SK-N-SH (cell line): Measurements from ENCODE around the gene IQCE. TPM values are rescaled to one million over a fixed set of nuclear protein-coding genes. Genes with fewer than 3 reads are reported as not detected.

Experiments
- CTCF ChIA-PET: fragments of 300-600, 350-600 bp; formaldehyde crosslinking; extraction: SDS; loops from one replicate; lab custom pipeline; 2021; lab: Yijun Ruan, JAX
- POLR2A ChIA-PET: fragments of 350-600 bp; sonication (Branson Sonifier 250); formaldehyde crosslinking; extraction: SDS; loops from one replicate; lab custom pipeline; 2020; ENCODE audit warnings: antibody characterized with exemption, inconsistent platforms; lab: Yijun Ruan, JAX
- DNase-seq: peaks from one replicate; pipeline ENCODE4 v3.0.0; 2012
- H2AFZ ChIP-seq: fragments of 200-600 bp; sonication (generic); 2 replicates; pipeline ENCODE4 v1.8.1; 2016; ENCODE audit warnings: antibody characterized with exemption, mild to moderate bottlenecking, low read depth
- H3F3A ChIP-seq: fragments of 200-600 bp; sonication (generic); replicated peaks from 2 replicates; pipeline ENCODE3; 2016; ENCODE audit warnings: antibody characterized with exemption, mild to moderate bottlenecking; ENCODE audit not compliant: insufficient read depth
- H3K27ac ChIP-seq, 2 experiments: fragments of 200-500 bp in 1 of 2; fragments of 200-600 bp in 1 of 2; sonication (Bioruptor generic) in 1 of 2; sonication (generic), shearing (Covaris generic) in 1 of 2; 2 replicates each; pipeline versions ENCODE4 v1.5.1 to v1.6.1; 2014 to 2016; ENCODE audit warnings: low read depth in 2 of 2, inconsistent platforms in 1 of 2, low read length in 1 of 2, mild to moderate bottlenecking in 1 of 2, mixed read lengths in 1 of 2
- H3K27me3 ChIP-seq: fragments of 200-600 bp; sonication (generic), shearing (Covaris generic); 2 replicates; pipeline ENCODE4 v1.6.1; 2016; ENCODE audit warnings: mixed run types; ENCODE audit not compliant: insufficient read depth
- H3K36me3 ChIP-seq, 2 experiments: fragments of 200-500 bp in 1 of 2; fragments of 200-600 bp in 1 of 2; sonication (Bioruptor generic) in 1 of 2; sonication (generic) in 1 of 2; replicated peaks in 1 of 2; 2 replicates each; pipeline versions ENCODE3 to v1.5.1; 2014 to 2016; ENCODE audit warnings: low read length in 1 of 2, mild to moderate bottlenecking in 1 of 2; ENCODE audit not compliant: insufficient read depth in 2 of 2, control insufficient read depth in 1 of 2
- H3K4me1 ChIP-seq, 2 experiments: fragments of 200-500 bp in 1 of 2; fragments of 200-600 bp in 1 of 2; sonication (Bioruptor generic) in 1 of 2; sonication (generic), shearing (Covaris generic) in 1 of 2; 2 replicates each; pipeline versions ENCODE4 v1.5.1 to v1.6.1; 2014 to 2016; ENCODE audit warnings: low read depth in 1 of 2, low read length in 1 of 2, mixed run types in 1 of 2; ENCODE audit not compliant: insufficient read depth in 2 of 2, control insufficient read depth in 1 of 2
- H3K4me2 ChIP-seq: fragments of 200-600 bp; sonication (generic), shearing (Covaris generic); 2 replicates; pipeline ENCODE4 v1.6.1; 2017; ENCODE audit warnings: mixed run types
- H3K4me3 ChIP-seq, 2 experiments: fragments of 200-500 bp in 1 of 2; fragments of 200-600 bp in 1 of 2; sonication (Bioruptor generic) in 1 of 2; sonication (generic), shearing (Covaris generic) in 1 of 2; 2 replicates each; pipeline versions ENCODE4 v1.5.1 to v1.8.1; 2014 to 2016; ENCODE audit warnings: low read depth in 2 of 2, inconsistent platforms in 1 of 2, low read length in 1 of 2, mild to moderate bottlenecking in 1 of 2, mixed read lengths in 1 of 2, moderate library complexity in 1 of 2
- H3K79me2 ChIP-seq: fragments of 200-600 bp; sonication (generic); 2 replicates; pipeline ENCODE4 v1.8.1; 2017; ENCODE audit warnings: mild to moderate bottlenecking; ENCODE audit not compliant: insufficient read depth
- H3K9ac ChIP-seq: fragments of 200-600 bp; sonication (generic); 2 replicates; pipeline ENCODE4 v1.6.1; 2017; ENCODE audit warnings: mixed run types
- H3K9me2 ChIP-seq: fragments of 200-600 bp; sonication (generic); 2 replicates; pipeline ENCODE4 v1.6.1; 2017; ENCODE audit warnings: mixed run types
- H3K9me3 ChIP-seq: fragments of 200-600 bp; sonication (generic); 2 replicates; pipeline ENCODE4 v1.6.1; 2017; ENCODE audit warnings: mixed run types, mild to moderate bottlenecking, moderate library complexity
- H4K20me1 ChIP-seq: fragments of 200-600 bp; sonication (generic); 2 replicates; pipeline ENCODE4 v1.6.1; 2017; ENCODE audit warnings: mild to moderate bottlenecking, mixed run types; ENCODE audit not compliant: insufficient read depth
- CTCF ChIP-seq: fragments of 200-600 bp; sonication (generic); IDR thresholded peaks from 2 replicates; pipeline ENCODE4 v1.6.1; 2017; ENCODE audit warnings: antibody characterized with exemption, mild to moderate bottlenecking, moderate library complexity
- EP300 ChIP-seq, 2 experiments: IDR thresholded peaks; 2 replicates each; pipeline versions ENCODE4 v1.4.0 to v1.6.1; 2012; ENCODE audit warnings: borderline replicate concordance in 1 of 2, low read depth in 1 of 2, low read length in 1 of 2
- EZH2phosphoT487 ChIP-seq: fragments of 200-600 bp; sonication (generic); IDR thresholded peaks from 2 replicates; pipeline ENCODE4 v1.6.1; 2017; ENCODE audit warnings: low read depth, mixed run types, mild to moderate bottlenecking, antibody characterized with exemption, moderate library complexity, borderline replicate concordance
- FOSL2 ChIP-seq: IDR thresholded peaks from 2 replicates; pipeline ENCODE4 v1.4.0; 2012; ENCODE audit warnings: low read depth, mild to moderate bottlenecking, moderate library complexity, borderline replicate concordance
- FOXM1 ChIP-seq: IDR thresholded peaks from 2 replicates; pipeline ENCODE4 v1.4.0; 2012; ENCODE audit warnings: low read depth, mild to moderate bottlenecking
- IRF3 ChIP-seq: fragments of 150-350 bp; IDR thresholded peaks from 2 replicates; pipeline ENCODE4 v1.6.1; 2016; ENCODE audit warnings: mild to moderate bottlenecking, low read depth, low read length
- MAX ChIP-seq: IDR thresholded peaks from 2 replicates; pipeline ENCODE4 v1.4.0; 2012; ENCODE audit warnings: low read depth
- NFIC ChIP-seq: IDR thresholded peaks from 2 replicates; pipeline ENCODE4 v1.4.0; 2012; ENCODE audit warnings: borderline replicate concordance
- PBX3 ChIP-seq: IDR thresholded peaks from 2 replicates; pipeline ENCODE4; 2012
- POLR2AphosphoS5 ChIP-seq: IDR thresholded peaks from 2 replicates; pipeline ENCODE4 v1.6.1; 2012; ENCODE audit warnings: low read depth, low read length
- REST ChIP-seq: IDR thresholded peaks from 2 replicates; pipeline ENCODE4 v1.6.1; 2012; ENCODE audit warnings: mild to moderate bottlenecking, low read depth, low read length, moderate library complexity
- RXRA ChIP-seq: IDR thresholded peaks from 2 replicates; pipeline ENCODE4 v1.4.0; 2012; ENCODE audit warnings: low read depth, mild to moderate bottlenecking, borderline replicate concordance
- SMC3 ChIP-seq: IDR thresholded peaks from 2 replicates; pipeline ENCODE4 v1.6.1; 2012; ENCODE audit warnings: low read depth, low read length, improper control_type of control experiment
- TCF12 ChIP-seq: IDR thresholded peaks from 2 replicates; pipeline ENCODE4 v1.4.0; 2012
- USF2 ChIP-seq: fragments of 150-350 bp; IDR thresholded peaks from 2 replicates; pipeline ENCODE4 v1.6.1; 2017; ENCODE audit warnings: antibody characterized with exemption, low read length, low read depth, borderline replicate concordance
- YY1 ChIP-seq: IDR thresholded peaks from 2 replicates; pipeline ENCODE4 v1.4.0; 2012; ENCODE audit warnings: low read depth, mild to moderate bottlenecking
- ZBTB33 ChIP-seq: IDR thresholded peaks from 2 replicates; pipeline ENCODE4 v1.4.0; 2012; ENCODE audit warnings: low read depth, borderline replicate concordance
- WGBS: methylation state at CpG from one replicate; pipeline ENCODE4 v1.1.6; 2017; ENCODE audit warnings: low lambda C conversion rate; 5-methylcytosine and 5-hydroxymethylcytosine counted together
- polyA plus RNA-seq, 3 experiments: library from polyadenylated mRNA; depleted of rRNA; stranded (reverse); fragments of >200 nt; gene quantifications; 2 replicates each; pipeline ENCODE4 v1.2.3, GENCODE V29; 2012

The IQCE gene
- polyA plus RNA-seq, 1 of the 3 experiments (the other 2 are of a cell fraction): 14.4 TPM

- Histone ChIP-seq H3K9me2 (no peaks in the 10 kb centered on the region), H3K4me2 (no peak overlapping the region), H3K4me1 (no peaks in the 10 kb centered on the region; a peak in 1 of 4 replicates), H3K27ac (no peak overlapping the region), H3K9ac (no peak overlapping the region), H3K79me2 (no peaks in the 10 kb centered on the region), H3K36me3 (peaks cover 19 to 75% of the 10 kb centered on the region in 2 experiments), H3K9me3 (no peaks in the 10 kb centered on the region), H4K20me1 (no peaks in the 10 kb centered on the region), H2AFZ (no peak overlapping the region), H3K4me3 (no peak overlapping the region), H3K27me3 (no peaks in the 10 kb centered on the region), H3F3A (no peaks in the 10 kb centered on the region)
- WGBS: 88% methylated on average over 22 of the region's 22 CpGs
- TF ChIP-seq RXRA (no peak), ZBTB33 (no peak), MAX (no peak), EZH2phosphoT487 (no peak), CTCF (no peak), FOSL2 (no peak), EP300 (IDR thresholded peaks at IDR 0.05; ENCODE audit: borderline replicate concordance in 1 of 2, low read depth in 1 of 2, low read length in 1 of 2) (no peak), FOXM1 (no peak), TCF12 (no peak), POLR2AphosphoS5 (no peak), SMC3 (no peak), PBX3 (no peak), YY1 (no peak), NFIC (no peak), REST (no peak), IRF3 (no peak), USF2 (no peak)
- no peak for DNase-seq
- ChIA-PET POLR2A (interaction anchor here (0.7 kb wide), 1 partner anchor 1108 kb away, joined by 3 read pairs; no protein-coding TSS in a partner anchor), CTCF (interaction anchor here (0.7 to 2.4 kb wide), 6 partner anchors 8 to 145 kb away, joined by 3 to 7 read pairs (median 4); no protein-coding TSS in a partner anchor)
Measured at GRCh38 chr7:2596464-2597272, 37.9 kb downstream of the IQCE start.
